GM23338 (cell line): ENCODE measurements around the gene ALG10B. TPM values are rescaled to one million over a fixed set of nuclear protein-coding genes. Genes with fewer than 3 reads are reported as not detected.

ENCODE experiments used
- ATAC-seq: fragments of 200-7000 bp; cut with Tn5 transposase; 3 replicates; pipeline ENCODE4 v1.9.1; 2020
- DNase-seq: peaks from one replicate; pipeline ENCODE4 v3.0.0-alpha.2; 2015; ENCODE audit warnings: low spot score
- H2AFZ ChIP-seq: fragments of 200-600 bp; sonication (generic); 2 replicates; pipeline ENCODE4 v1.8.0; 2016; ENCODE audit warnings: antibody characterized with exemption, mild to moderate bottlenecking, moderate library complexity
- H3F3A ChIP-seq: fragments of 200-600 bp; sonication (generic); replicated peaks from 2 replicates; pipeline ENCODE4 v1.8.0; 2017; ENCODE audit warnings: antibody characterized with exemption, mixed run types, low read depth
- H3K27ac ChIP-seq: fragments of 200-600 bp; sonication (generic); 2 replicates; pipeline ENCODE4 v1.6.1; 2016; ENCODE audit warnings: low read depth
- H3K27me3 ChIP-seq: fragments of 200-600 bp; sonication (generic); 2 replicates; pipeline ENCODE4 v1.8.0; 2016; ENCODE audit warnings: mild to moderate bottlenecking, mixed run types, moderate library complexity; ENCODE audit not compliant: insufficient read depth
- H3K36me3 ChIP-seq: fragments of 200-600 bp; sonication (generic); 2 replicates; pipeline ENCODE4 v1.8.0; 2016; ENCODE audit warnings: mild to moderate bottlenecking; ENCODE audit not compliant: insufficient read depth
- H3K4me1 ChIP-seq: fragments of 200-600 bp; sonication (generic); 2 replicates; pipeline ENCODE4 v1.8.0; 2016; ENCODE audit warnings: mild to moderate bottlenecking, moderate library complexity; ENCODE audit not compliant: insufficient read depth
- H3K4me2 ChIP-seq: fragments of 200-600 bp; sonication (generic); 2 replicates; pipeline ENCODE4 v1.7.1; 2017; ENCODE audit warnings: mixed run types
- H3K4me3 ChIP-seq: fragments of 200-600 bp; sonication (generic); 2 replicates; pipeline ENCODE4 v1.6.1; 2016; ENCODE audit warnings: mixed run types
- H3K79me2 ChIP-seq: fragments of 200-600 bp; sonication (generic); replicated peaks from 2 replicates; pipeline ENCODE4 v1.8.0; 2017; ENCODE audit warnings: mild to moderate bottlenecking; ENCODE audit not compliant: insufficient read depth
- H3K9me2 ChIP-seq: fragments of 200-600 bp; sonication (generic); 2 replicates; pipeline ENCODE4 v1.8.0; 2017; ENCODE audit not compliant: insufficient read depth
- H4K20me1 ChIP-seq: fragments of 200-600 bp; sonication (generic); replicated peaks from 2 replicates; pipeline ENCODE4 v1.8.0; 2017; ENCODE audit warnings: mild to moderate bottlenecking; ENCODE audit not compliant: insufficient read depth
- H3K27ac Mint-ChIP-seq: 2 replicates; pipeline ENCODE4 v1.8.0; 2020; ENCODE audit warnings: inconsistent platforms, mild to moderate bottlenecking, moderate library complexity, mixed read lengths
- H3K27me3 Mint-ChIP-seq: 3 replicates; pipeline ENCODE4 v1.8.0; 2022; ENCODE audit warnings: low read depth, mild to moderate bottlenecking, moderate library complexity, mixed read lengths, inconsistent platforms; ENCODE audit not compliant: insufficient read depth, poor library complexity
- H3K36me3 Mint-ChIP-seq: 3 replicates; pipeline ENCODE4 v1.8.0; 2021; ENCODE audit warnings: low read depth, mild to moderate bottlenecking, inconsistent platforms, moderate library complexity, mixed read lengths
- H3K4me1 Mint-ChIP-seq: 3 replicates; pipeline ENCODE4 v1.8.0; 2020; ENCODE audit warnings: mild to moderate bottlenecking, inconsistent platforms, mixed read lengths
- H3K4me3 Mint-ChIP-seq: 3 replicates; pipeline ENCODE4 v1.8.0; 2021; ENCODE audit warnings: moderate library complexity, mild to moderate bottlenecking, inconsistent platforms, mixed read lengths
- H3K9me3 Mint-ChIP-seq: 3 replicates; pipeline ENCODE4 v1.8.0; 2020; ENCODE audit warnings: moderate library complexity, mild to moderate bottlenecking, inconsistent platforms, mixed read lengths
- CTCF ChIP-seq, 2 experiments: fragments of 200-600 bp in 1 of 2; sonication (generic) in 1 of 2; conservative IDR thresholded peaks; 2 replicates each; pipeline versions ENCODE4 v1.5.1 to v1.6.1; 2016 to 2017; ENCODE audit warnings: antibody characterized with exemption in 2 of 2, low read depth in 2 of 2, mild to moderate bottlenecking in 2 of 2, moderate library complexity in 1 of 2
- ETS1 ChIP-seq: IDR thresholded peaks from 2 replicates; pipeline ENCODE4 v1.6.1; 2016; ENCODE audit warnings: antibody characterized with exemption
- EZH2 ChIP-seq: fragments of 200-600 bp; sonication (generic); IDR thresholded peaks from one replicate; pipeline ENCODE4 v1.8.0; 2017; ENCODE audit warnings: antibody characterized with exemption, mild to moderate bottlenecking, low read depth; ENCODE audit not compliant: unreplicated experiment
- EZH2phosphoT487 ChIP-seq: fragments of 200-600 bp; sonication (generic); IDR thresholded peaks from one replicate; pipeline ENCODE4 v1.8.1; 2018; ENCODE audit warnings: antibody characterized with exemption; ENCODE audit not compliant: unreplicated experiment
- JUNB ChIP-seq: IDR thresholded peaks from one replicate; pipeline ENCODE4 v1.6.1; 2016; ENCODE audit warnings: antibody characterized with exemption; ENCODE audit not compliant: unreplicated experiment
- NANOG ChIP-seq: IDR thresholded peaks from 2 replicates; pipeline ENCODE4 v1.6.1; 2016; ENCODE audit warnings: antibody characterized with exemption, borderline replicate concordance
- POLR2AphosphoS5 ChIP-seq: IDR thresholded peaks from 2 replicates; pipeline ENCODE4 v1.6.1; 2016; ENCODE audit warnings: antibody characterized with exemption, low read depth
- ZNF114 ChIP-seq: fragments of 250-450 bp; sonication (Bioruptor Pico); IDR thresholded peaks from 2 replicates; pipeline ENCODE4 v1.5.0; 2020; ENCODE audit warnings: mild to moderate bottlenecking, moderate library complexity
- ZNF331 ChIP-seq: fragments of 250-450 bp; sonication (Bioruptor Pico); IDR thresholded peaks from 2 replicates; pipeline ENCODE4 v1.5.0; 2020; ENCODE audit warnings: low read depth, mild to moderate bottlenecking, moderate library complexity
- ZNF462 ChIP-seq: fragments of 250-450 bp; sonication (Bioruptor Pico); IDR thresholded peaks from 2 replicates; pipeline ENCODE4 v1.5.0; 2020; ENCODE audit warnings: mild to moderate bottlenecking, moderate library complexity
- polyA plus RNA-seq: library from polyadenylated mRNA; unstranded; fragments of >200 nt; fragmentation: Nextera tagmentation; extraction: Ambion mirVana; gene quantifications from 2 replicates; pipeline ENCODE4 v1.2.1, GENCODE V29; 2016
- total RNA-seq: library from RNA; depleted of rRNA; stranded (reverse); fragments of >200 nt; shearing (Covaris generic); gene quantifications from 2 replicates; pipeline ENCODE4 v1.2.3, GENCODE V29; 2014

The ALG10B gene
- total and polyA plus RNA-seq, 2 experiments from 2014 or later, result 0.44 to 4.0 TPM

- Mint-ChIP-seq H3K27ac (no peak overlapping the region), H3K4me1 (peaks cover 5% of the 10 kb centered on the region), H3K27me3 (no peaks in the 10 kb centered on the region), H3K36me3 (peaks cover 19% of the 10 kb centered on the region), H3K9me3 (peaks cover 17% of the 10 kb centered on the region), H3K4me3 (no peak overlapping the region)
- Histone ChIP-seq H3K36me3 (no peaks in the 10 kb centered on the region; the same call in 1 of the 2 replicates), H3K27me3 (no peaks in the 10 kb centered on the region), H2AFZ (no peak overlapping the region), H4K20me1 (no peaks in the 10 kb centered on the region), H3K9me2 (no peaks in the 10 kb centered on the region), H3K4me3 (no peak overlapping the region), H3F3A (no peaks in the 10 kb centered on the region), H3K27ac (no peak overlapping the region), H3K79me2 (no peaks in the 10 kb centered on the region), H3K4me2 (no peak overlapping the region), H3K4me1 (no peaks in the 10 kb centered on the region)
- DNase-seq (no peak), ATAC-seq (no peak)
- TF ChIP-seq ZNF331 (no peak), CTCF (conservative IDR thresholded peaks at IDR 0.05; ENCODE audit: low read depth in 2 of 2) (no peak), ETS1 (no peak), POLR2AphosphoS5 (no peak), ZNF462 (CRISPR knock-in tag) (no peak), EZH2 (no peak), EZH2phosphoT487 (no peak), JUNB (no peak), NANOG (no peak), ZNF114 (CRISPR knock-in tag) (no peak)
Measured at GRCh38 chr12:38332814-38333213, 16.2 kb downstream of the ALG10B start.
